Esophagus muscularis mucosa (tissue), 4 donors: ENCODE data around the gene SH3GL2. TPM values are rescaled to one million over a fixed set of nuclear protein-coding genes. Genes with fewer than 3 reads are reported as not detected.

Experiments used
- DNase-seq: peaks from one replicate; pipeline ENCODE4 v3.0.0-alpha.2; 2017; ENCODE audit errors: extremely low spot score
- H3K27ac ChIP-seq, 4 donors: fragments of 200-600 bp; sonication (generic); replicated peaks in 1 of 4; 1 replicate in 3 of 4; 2 replicates in 1 of 4; pipeline ENCODE4 v1.5.1; 2016 to 2019; ENCODE audit warnings: mild to moderate bottlenecking in 1 of 4
- H3K27me3 ChIP-seq, 4 donors: fragments of 200-600 bp; sonication (generic); one replicate each; pipeline versions ENCODE4 v1.5.1 to v1.6.0; 2016 to 2019
- H3K36me3 ChIP-seq, 4 donors: fragments of 200-600 bp; sonication (generic); one replicate each; pipeline ENCODE4 v1.5.1; 2016 to 2019
- H3K4me1 ChIP-seq, 4 donors: fragments of 200-600 bp; sonication (generic); one replicate each; pipeline ENCODE4 v1.5.1; 2016 to 2019
- H3K4me3 ChIP-seq, 4 donors: fragments of 200-600 bp; sonication (generic); 1 replicate in 2 of 4; 2 replicates in 2 of 4; pipeline ENCODE4 v1.5.1; 2016 to 2019; ENCODE audit warnings: mild to moderate bottlenecking in 4 of 4, moderate library complexity in 1 of 4
- H3K9me3 ChIP-seq, 4 donors: fragments of 200-600 bp; sonication (generic); 1 replicate in 3 of 4; 2 replicates in 1 of 4; pipeline ENCODE4 v1.5.1; 2016 to 2019
- CTCF ChIP-seq, 3 experiments: fragments of 200-600 bp in 2 of 3; fragments of 450-650 bp in 1 of 3; sonication (generic) in 2 of 3; IDR thresholded peaks; one replicate each; pipeline ENCODE4 v1.5.1; 2017 to 2019; ENCODE audit warnings: antibody characterized with exemption in 3 of 3, mild to moderate bottlenecking in 2 of 3, moderate library complexity in 1 of 3
- EP300 ChIP-seq: sonication (generic); formaldehyde crosslinking; IDR thresholded peaks from one replicate; pipeline ENCODE4 v1.6.1; 2017; ENCODE audit warnings: antibody characterized with exemption
- POLR2A ChIP-seq: fragments of 450-650 bp; IDR thresholded peaks from one replicate; pipeline ENCODE4 v1.6.1; 2017; ENCODE audit warnings: antibody characterized with exemption, moderate library complexity, mild to moderate bottlenecking, low read depth
- POLR2AphosphoS5 ChIP-seq, 2 donors: sonication (generic); formaldehyde crosslinking; IDR thresholded peaks; one replicate each; pipeline ENCODE4 v1.6.1; 2017; ENCODE audit warnings: antibody characterized with exemption in 2 of 2
- WGBS: methylation state at CpG from one replicate; pipeline ENCODE4 v1.1.5; 2018; 5-methylcytosine and 5-hydroxymethylcytosine counted together
- intact Hi-C: fragments of 100-400 bp; cut with DNase I; formaldehyde crosslinking; loops from one replicate; pipeline ENCODE4 v1.15.1; 2023
- total RNA-seq, 4 donors: library from RNA; depleted of rRNA; stranded (reverse); fragments of >200 nt; gene quantifications; one replicate each; pipeline versions ENCODE4 v1.1.0 to v1.2.1, GENCODE V29; 2016

Gene SH3GL2
- total RNA-seq, 4 donors from 2014 or later: 3.3 to 6.7 (median 5.2) TPM

- TF ChIP-seq EP300: no peak
- no peak for TF ChIP-seq CTCF (IDR thresholded peaks at IDR 0.05)
- TF ChIP-seq POLR2A: no peak
- TF ChIP-seq POLR2AphosphoS5 (IDR thresholded peaks at IDR 0.05): no peak
- DNase-seq: no peak
- Histone ChIP-seq H3K27me3 (no peaks in the 10 kb centered on the region), H3K4me1 (no peaks in the 10 kb centered on the region), H3K9me3 (peaks cover 0 to 6% (median 3%) of the 10 kb centered on the region in 4 donors), H3K27ac (no peak overlapping the region), H3K36me3 (no peaks in the 10 kb centered on the region), H3K4me3 (no peak overlapping the region)
- WGBS: 83% methylated on average over 4 of the region's 4 CpGs
- intact Hi-C loops: no loop called here
These were observed 152.4 kb downstream of the SH3GL2 start for GRCh38 chr9:17731308-17731707.

GRCh38 chr9:17734674-17735073, 155.8 kb downstream of the SH3GL2 start:
- no peak for DNase-seq
- Histone ChIP-seq H3K4me3 (no peak overlapping the region), H3K27me3 (no peaks in the 10 kb centered on the region), H3K36me3 (no peaks in the 10 kb centered on the region), H3K9me3 (peaks cover 0 to 3% (median 1%) of the 10 kb centered on the region in 4 donors), H3K4me1 (no peaks in the 10 kb centered on the region), H3K27ac (no peak overlapping the region)
- WGBS: 58% methylated on average over 2 of the region's 2 CpGs
- intact Hi-C loops: no loop called here
- TF ChIP-seq EP300 (no peak), POLR2A (no peak), POLR2AphosphoS5 (IDR thresholded peaks at IDR 0.05) (no peak), CTCF (IDR thresholded peaks at IDR 0.05) (no peak)

- Histone ChIP-seq H3K27me3 (no peaks in the 10 kb centered on the region), H3K36me3 (no peaks in the 10 kb centered on the region), H3K9me3 (no peaks in the 10 kb centered on the region), H3K4me1 (no peaks in the 10 kb centered on the region), H3K4me3 (no peak overlapping the region), H3K27ac (no peak overlapping the region)
- TF ChIP-seq CTCF (IDR thresholded peaks at IDR 0.05): no peak
- TF ChIP-seq POLR2A: no peak
- no peak for TF ChIP-seq EP300
- TF ChIP-seq POLR2AphosphoS5 (IDR thresholded peaks at IDR 0.05): no peak
- no peak for DNase-seq
- WGBS: 87% methylated on average over 3 of the region's 3 CpGs
- intact Hi-C loops: no loop called here
These were observed 157.0 kb downstream of the SH3GL2 start for GRCh38 chr9:17735859-17736258.

- Histone ChIP-seq H3K27me3 (no peaks in the 10 kb centered on the region), H3K9me3 (no peaks in the 10 kb centered on the region), H3K4me3 (no peak overlapping the region), H3K27ac (no peak overlapping the region), H3K36me3 (no peaks in the 10 kb centered on the region), H3K4me1 (no peaks in the 10 kb centered on the region)
- DNase-seq: no peak
- TF ChIP-seq EP300 (no peak), POLR2A (no peak), POLR2AphosphoS5 (IDR thresholded peaks at IDR 0.05) (no peak), CTCF (IDR thresholded peaks at IDR 0.05) (no peak)
- intact Hi-C loops: no loop called here
- 77% methylated on average over 2 of the region's 2 CpGs for WGBS
These were observed 160.2 kb downstream of the SH3GL2 start for GRCh38 chr9:17739022-17739421.

GRCh38 chr9:17739736-17740135, 160.9 kb downstream of the SH3GL2 start:
- no peaks in the 10 kb centered on the region for H3K27me3 ChIP-seq
- WGBS: 9% methylated on average over 1 of the region's 1 CpG
- TF ChIP-seq POLR2A: no peak
- no peaks in the 10 kb centered on the region for H3K4me1 ChIP-seq
- H3K9me3 ChIP-seq: no peaks in the 10 kb centered on the region
- intact Hi-C loops: no loop called here
- no peak overlapping the region for H3K27ac ChIP-seq
- H3K36me3 ChIP-seq: no peaks in the 10 kb centered on the region
- no peak overlapping the region for H3K4me3 ChIP-seq
- no peak for DNase-seq
